Measurements from ENCODE around the gene RASSF1.

RASSF1 gene

GRCh38 chr3:50365080-50365841 is 24.6 kb upstream of the RASSF1 start:
- TF ChIP-seq CTCF (conservative IDR thresholded peaks at IDR 0.05) (no peak; the same call in 1 of the 2 replicates), ZFX (IDR thresholded peaks at IDR 0.05) (no peak)
- peak overlapping the region; percentile 66 for H3K27ac ChIP-seq

- no peak overlapping the region for H3K27ac ChIP-seq
- no peak for TF ChIP-seq ZFX (IDR thresholded peaks at IDR 0.05)
- no peak for TF ChIP-seq CTCF (conservative IDR thresholded peaks at IDR 0.05)
These were observed 24.0 kb upstream of the RASSF1 start for GRCh38 chr3:50364573-50365079.

GRCh38 chr3:50359760-50360110 is 19.1 kb upstream of the RASSF1 start:
- TF ChIP-seq CTCF (conservative IDR thresholded peaks at IDR 0.05) = no peak
- no peak for TF ChIP-seq ZFX (IDR thresholded peaks at IDR 0.05)
- peak overlapping the region; percentile 95; the same call in 1 of the 2 replicates for H3K27ac ChIP-seq

- TF ChIP-seq ZFX (IDR thresholded peaks at IDR 0.05) = peak; percentile 99
- no peak for TF ChIP-seq CTCF (conservative IDR thresholded peaks at IDR 0.05)
- peak within 1 kb of the TSS; percentile 95 for H3K27ac ChIP-seq
These were observed 18.5 kb upstream of the RASSF1 start, which contains the start of gene TMEM115 for GRCh38 chr3:50358911-50359759. Gene TMEM115 (minus strand): TSS chr3:50359521. CDS start chr3:50359063, 458 bp downstream.

GRCh38 chr3:50358355-50358910 is 17.8 kb upstream of the RASSF1 start:
- peak overlapping the region; percentile 95 for H3K27ac ChIP-seq
- TF ChIP-seq CTCF (conservative IDR thresholded peaks at IDR 0.05) (no peak), ZFX (IDR thresholded peaks at IDR 0.05) (no peak)

- H3K27ac ChIP-seq = peak overlapping the region; percentile 95; the same call in 1 of the 2 replicates
- TF ChIP-seq ZFX (IDR thresholded peaks at IDR 0.05) (no peak), CTCF (conservative IDR thresholded peaks at IDR 0.05) (no peak)
These were observed 16.8 kb upstream of the RASSF1 start for GRCh38 chr3:50357481-50357880.
